ENCODE data around the gene DDIT4.
A peak's percentile ranks its signal among the peaks of the same experiment; 100 is the strongest.
"Not testable (repeated sequence)": the region's sequence is repeated elsewhere in the genome, so short reads cannot be mapped to it uniquely, and the experiment has no call there.

DDIT4 gene

DNA sequence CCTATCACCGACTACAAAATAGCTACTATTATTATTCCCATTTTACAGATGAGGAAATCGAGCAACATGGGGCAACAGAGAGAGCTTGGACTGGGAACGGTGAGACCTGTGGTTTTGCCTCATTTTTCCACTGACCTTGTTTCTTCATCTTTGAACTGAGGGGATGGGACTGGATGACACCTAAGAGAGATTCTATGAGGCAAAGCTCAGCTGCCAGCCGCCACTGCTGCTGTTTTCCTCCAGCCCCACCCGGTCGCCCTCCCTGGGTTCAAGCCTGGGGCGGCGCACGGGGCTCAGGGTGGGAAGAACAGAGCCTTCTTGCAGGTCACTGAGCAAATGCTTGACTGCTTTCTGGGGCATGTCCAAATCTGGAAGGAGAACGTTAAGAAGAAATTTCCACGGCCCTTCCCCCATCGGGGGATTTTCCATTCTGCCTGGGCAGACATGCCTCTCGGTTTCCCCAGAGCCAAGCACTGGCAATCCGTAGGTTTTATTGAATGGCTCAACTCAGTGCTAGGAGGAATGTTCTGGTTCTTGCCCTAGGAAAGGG, 12.3 kb downstream of the DDIT4 start:
- peak in 5 of 58 donors; percentile 10 to 48 (median 23) for DNase-seq

DNA sequence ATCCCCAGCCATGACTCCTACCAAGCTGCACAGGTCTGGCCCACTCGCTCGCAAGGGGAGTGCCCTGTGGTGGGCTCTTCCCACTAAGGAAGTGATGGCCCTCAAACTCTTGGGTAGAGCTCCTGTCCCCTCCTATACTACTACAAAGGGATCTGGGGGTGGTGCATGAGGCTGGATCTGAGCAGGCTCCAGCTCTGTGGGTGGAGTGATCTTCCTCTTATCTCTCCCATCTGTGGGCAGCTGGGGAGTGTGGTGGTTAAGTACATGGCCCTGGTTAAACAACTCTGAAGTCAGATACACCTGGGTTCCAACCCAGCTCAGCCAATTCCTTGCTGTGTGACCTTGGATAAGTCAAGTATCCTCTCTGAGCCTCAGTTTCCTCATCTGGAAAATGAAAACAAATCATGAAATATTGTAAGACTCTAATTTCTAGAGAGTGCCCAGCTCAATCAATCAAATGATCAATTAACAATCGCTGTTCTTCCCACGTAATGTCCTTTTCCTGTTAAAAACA, 17.4 kb downstream of the DDIT4 start:
- DNase-seq: no peak

DNA sequence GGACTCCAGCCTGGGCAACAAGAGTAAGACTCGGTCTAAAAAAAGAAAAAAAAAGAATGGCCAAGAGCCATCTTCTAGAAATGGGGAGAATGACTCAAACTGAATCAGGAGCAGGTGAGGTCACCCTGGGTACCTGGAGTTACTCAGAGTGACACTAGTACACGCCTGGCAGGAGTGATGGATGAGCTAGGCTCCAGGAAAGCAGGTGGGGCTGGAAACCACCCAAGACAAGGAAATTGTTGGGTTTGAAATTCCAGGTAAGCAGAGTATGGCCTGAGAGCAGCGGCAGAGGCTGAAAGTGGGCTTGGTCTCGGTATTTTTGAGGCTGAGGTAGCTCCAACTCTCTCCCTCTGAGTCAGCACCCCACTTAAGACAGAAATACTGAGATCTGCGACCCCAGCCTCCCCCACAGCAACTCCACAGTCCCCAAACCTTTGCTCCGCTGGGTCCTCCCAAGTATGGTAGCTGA, 18.5 kb downstream of the DDIT4 start:
- DNase-seq: no peak

DNA sequence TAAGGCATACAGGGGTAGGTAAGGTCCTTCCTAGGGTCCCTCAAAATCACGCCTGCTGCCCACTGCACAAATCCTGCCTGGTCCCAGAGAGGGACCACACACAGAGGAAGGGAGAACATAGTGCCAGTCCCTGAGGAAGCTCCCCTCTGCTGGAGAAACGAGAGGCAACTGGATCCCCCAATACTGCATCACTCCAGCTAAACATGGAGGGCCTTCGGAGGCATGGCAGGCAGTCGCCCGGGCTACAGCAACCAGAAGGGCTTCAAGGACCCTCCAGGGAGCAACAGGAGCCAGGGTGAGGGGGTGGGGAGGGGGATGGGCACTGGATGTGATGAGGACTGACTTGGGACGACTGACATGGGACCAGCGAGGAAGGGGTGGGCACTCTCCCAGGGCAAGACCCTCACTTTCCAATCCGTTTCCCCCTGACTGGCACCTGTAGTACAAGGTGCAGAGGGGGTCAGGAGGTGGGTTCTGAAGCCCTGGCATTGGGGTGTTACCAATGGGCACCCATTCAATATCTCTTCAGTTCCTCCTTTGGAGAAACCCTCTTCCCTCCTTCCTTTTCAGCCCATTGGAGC, 21.7 kb downstream of the DDIT4 start:
- no peak for DNase-seq

DNA sequence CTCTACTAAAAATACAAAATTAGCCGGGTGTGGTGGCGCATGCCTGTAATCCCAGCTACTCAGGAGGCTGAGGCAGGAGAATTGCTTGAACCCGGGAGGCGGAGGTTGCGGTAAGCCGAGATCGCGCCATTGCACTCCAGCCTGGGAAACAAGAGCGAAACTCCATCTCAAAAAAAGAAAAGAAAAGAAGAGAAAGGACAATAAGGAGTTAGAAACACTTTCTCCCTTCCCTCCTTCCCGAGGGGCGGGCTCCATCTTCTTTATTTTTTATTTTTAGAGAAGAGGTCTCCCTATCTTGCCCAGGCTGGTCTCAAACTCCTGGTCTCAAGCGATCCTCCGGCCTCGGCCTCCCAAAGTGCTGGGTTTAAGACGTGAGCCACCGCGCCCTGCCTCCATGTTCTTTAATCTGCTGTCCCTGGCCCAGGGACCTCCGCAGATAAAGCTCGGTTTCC, 23.1 kb downstream of the DDIT4 start:
- DNase-seq: not testable (repeated sequence)

DNA sequence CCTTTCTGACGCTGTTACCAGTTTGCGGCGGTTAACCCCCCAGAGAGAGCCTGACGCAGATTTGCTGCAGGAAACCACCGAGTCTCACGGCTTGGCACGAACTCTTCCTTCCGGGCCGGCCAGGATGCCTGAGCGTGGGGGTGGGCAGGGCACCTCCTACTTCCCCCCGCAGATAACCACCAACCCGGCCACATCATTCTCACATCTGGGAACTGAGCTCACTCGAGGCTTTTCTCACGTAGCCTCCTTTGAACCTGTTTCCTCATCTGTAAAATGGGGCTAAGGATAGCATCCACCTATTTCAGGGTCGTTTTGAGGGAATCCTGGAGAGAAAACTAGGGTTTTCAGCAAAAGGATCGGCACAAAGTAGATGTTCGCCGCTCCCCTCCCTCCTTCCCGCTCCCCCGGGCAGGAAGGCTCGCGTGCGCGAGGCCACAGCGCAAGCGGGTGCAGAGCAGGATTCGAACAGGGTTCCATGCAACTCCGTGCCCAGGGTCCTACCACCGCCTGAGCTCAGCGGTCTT, 23.6 kb downstream of the DDIT4 start:
- DNase-seq: peak in 33 of 58 donors; percentile 17 to 64 (median 37)

DNA sequence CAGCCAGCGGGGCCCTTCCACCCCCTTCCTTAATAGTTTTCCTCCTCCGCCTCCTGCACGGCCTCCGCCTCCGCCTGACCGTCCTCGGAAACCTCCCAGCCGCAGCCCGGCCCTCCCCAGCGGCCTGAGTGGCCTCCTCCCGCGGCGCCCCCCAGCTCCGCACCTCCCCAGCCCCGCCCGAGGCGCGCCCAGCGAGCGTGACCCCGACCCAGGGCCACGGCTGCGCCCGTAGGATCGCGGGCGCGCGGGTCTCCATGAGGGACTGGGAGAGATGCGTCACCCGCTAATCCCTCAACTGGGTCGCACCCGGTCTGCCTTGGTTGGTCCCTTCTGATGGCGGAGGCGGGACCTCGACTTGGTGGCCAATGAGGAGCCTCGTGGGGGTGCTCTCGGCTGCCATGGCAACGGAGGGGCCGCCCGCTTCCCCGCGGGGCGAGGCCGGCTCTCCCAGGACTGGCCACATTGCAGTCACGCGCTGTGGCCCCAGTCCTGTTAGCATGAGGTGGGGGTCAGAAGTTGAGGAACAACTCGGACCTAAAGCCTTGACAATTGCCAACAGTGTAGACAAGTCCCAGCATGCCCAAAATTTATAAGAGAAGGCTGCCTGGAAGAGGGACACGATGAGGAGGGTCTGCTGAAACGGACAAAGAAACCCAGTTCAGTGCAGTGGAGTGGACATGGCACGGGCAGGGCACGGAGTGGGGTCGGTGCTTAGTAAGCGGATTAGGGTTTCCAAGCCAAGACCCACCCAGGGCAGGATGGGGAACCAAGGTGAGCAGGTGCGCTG, 24.3 kb downstream of the DDIT4 start:
- peak; percentile 58 to 99 (median 96) for DNase-seq

DNA sequence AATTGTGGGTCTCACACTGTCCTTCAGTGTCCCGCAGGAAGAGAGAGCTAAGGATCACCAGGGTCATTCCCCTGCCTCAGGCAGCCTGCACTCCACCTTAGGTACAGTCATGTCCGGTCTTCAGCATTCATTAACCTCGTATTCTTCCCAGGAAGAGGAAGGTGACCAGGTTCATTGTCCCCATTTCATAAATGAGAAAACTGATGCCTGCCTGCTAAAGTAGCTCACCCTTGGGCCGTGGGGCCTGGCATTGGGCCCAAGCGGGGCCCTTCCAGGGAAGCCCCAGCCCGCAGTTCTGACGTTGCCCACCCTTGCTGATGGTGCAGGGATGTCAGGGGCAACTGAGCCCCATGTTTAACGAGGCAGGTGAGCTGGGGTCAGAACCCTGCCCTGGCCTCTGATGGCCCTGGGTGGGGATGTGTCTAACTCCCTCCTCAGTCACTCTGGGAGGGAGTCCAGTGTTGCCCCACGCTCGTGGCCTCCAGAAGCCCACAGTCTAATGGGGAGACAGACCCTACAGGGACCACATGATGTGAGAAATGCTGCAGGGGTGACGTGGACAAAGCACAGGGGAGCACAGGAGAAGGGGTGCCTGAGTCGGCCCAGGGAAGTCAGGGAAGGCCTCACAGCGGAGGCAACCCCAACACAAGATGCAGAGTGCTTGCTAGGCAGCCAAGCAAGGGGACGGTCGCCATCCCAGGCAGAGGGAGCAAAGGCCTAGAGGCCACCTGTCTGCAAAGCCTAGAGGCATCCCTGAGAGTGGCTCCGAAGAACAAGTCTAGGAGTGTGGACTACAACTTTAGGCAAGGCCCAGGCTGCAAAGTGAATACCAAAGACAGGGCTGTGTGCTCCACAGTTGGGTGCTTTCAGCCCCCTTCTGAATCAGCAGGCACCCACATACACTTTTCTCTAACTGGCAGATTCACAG, 25.1 kb downstream of the DDIT4 start:
- no peak for DNase-seq

DNA sequence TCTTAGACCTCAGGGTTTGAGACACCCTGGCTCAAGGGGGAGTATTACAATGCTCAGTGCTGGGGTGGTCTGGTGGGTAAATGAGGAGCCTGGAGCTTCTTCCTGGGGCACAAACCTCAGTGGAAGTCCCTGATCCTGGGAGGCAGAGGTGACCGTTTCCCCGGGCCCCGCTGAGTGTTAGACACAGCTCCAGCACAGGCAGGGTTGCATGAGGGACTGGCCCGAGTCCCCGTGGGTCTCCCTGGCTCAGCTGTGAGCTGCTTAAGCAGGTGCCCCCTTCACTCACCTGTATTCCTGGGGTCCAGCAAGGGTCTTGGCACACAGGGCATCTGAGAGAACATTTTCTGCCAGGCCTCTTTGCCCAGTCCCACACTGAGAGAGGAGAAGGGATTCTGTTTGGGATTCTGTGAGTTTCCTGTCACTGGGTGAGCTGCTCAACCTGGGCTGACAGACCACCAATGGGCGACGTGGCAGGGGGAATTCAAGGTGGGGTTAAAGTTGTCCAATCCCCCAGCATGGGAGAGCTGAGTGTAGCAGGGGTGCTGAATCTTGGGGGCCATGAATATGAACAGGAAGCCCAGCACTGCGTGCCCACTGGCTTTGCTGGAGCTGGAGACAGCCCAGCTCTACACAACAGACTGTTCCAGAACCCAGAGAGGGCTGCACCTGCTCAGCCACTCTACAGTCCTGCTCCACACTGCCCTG, 29.9 kb downstream of the DDIT4 start:
- DNase-seq: no peak

DNA sequence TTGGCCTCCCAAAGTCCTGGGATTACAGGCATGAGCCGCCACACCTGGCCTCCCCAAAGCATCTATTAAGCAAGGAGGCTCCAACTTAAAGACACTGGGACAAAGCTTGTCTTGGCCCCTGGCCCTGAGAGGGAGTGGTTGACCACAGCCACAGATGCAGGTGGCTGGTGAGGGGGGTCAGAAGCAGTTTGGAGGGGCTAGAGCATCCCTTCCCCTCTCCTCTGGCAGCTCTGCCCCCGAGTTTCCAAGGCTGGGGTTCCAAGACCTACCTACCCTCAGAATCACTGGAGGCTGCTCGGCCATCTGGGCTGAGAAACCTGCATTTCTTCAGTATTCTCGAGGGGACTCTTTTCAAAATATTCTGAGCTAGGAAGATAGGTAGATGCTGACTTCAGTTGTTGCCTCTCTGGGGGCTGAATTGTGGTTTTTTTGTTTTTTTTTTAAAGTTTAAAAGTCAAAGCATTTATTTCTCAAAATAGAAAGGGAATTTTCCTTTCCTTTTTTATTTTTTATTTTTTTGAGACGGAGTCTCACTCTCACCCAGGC, 32.6 kb downstream of the DDIT4 start:
- DNase-seq: no peak

DNA sequence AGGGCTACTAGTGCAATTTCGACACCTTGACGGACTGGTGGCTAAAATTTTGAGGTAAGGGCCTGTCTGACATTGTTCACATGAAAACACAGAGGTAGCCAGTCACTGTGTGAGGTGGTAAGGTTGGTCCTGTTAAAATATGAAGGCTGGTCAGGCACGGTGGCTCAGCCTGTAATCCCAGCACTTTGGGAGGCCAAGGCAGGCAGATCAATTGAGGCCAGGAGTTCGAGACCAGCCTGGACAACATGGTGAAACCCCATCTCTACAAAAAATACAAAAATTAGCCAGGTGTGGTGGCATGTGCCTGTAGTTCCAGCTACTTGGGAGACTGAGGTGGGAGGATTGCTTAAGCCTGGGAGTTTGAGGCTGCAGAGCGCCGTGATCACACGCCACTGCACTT, 34.0 kb downstream of the DDIT4 start:
- DNase-seq: not testable (repeated sequence)

DNA sequence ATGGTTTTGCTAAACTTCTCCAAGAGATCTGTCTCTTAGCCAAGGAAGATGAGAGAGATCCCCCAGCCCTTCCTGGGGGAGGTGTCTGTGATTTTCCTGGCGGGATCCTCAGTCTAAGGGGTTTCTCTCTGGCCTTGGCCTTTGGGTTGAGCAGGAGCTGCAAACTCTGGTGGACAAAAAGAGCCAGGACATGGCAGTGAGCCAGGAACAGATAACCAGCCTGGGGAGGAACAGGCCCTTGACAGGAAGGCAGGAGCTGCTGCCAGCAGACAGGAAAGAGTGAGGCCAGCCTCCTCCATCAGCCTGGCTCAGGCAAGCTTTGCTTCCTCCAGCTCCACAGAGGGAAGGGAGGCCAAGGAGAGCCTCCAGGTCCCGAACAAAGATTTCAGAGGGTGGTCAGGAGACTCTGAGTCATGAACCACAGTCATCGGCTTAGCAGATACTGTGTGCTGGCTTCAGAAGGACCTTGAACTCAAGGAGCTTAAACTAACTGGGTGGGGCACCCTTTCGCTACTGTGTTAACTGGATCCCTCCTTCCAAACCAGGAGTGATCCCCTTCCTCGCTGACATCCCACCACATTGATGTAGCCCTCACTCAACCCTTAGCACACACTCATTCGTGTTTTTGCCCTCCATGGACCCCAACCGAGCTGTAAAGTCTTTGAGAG, 34.7 kb downstream of the DDIT4 start:
- DNase-seq: peak in 2 of 58 donors; percentile 29 to 60

DNA sequence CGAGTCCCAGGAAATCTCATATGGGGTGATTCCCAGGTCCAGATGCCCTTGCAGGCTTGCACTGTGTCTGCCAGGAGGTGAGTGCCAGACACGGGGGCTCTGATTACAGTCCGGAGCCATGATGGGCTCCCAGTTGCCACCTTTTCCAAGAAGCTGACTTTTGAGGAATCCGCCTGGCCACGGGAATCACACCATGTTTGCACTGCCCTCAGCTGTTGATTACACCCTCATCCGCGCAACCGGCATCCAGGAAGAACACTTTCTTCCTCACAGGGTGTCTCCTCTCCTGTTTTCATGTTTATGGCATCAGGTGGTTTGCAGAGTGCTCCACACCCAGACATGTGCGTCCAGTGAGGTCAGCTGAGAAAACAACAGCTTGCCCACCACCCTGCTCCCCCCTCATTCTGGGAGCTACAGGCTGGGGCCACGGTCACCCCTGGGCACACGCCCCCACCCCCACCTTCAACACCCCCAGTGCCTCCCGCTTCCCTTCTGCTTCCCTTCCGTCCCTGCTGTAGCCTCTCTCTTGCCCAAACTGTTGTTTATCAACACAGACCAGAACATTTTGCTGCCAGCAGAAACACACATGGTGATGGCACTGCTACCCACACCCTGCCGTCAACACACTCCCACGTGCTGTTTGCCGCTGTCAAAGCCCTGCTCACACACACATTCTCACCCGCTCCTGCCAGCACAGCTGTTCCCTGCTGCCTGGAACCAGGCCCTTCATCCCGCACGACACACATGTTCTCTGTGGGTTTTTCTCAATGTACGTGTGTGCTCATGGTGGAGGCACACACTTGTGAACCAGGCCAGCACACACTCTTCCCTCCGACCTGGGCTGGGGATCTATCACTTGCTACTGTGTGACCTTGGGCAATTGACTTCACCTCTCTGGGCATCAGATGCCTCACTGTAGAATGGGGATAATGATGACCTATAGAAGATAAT, 35.8 kb downstream of the DDIT4 start:
- peak in 50 of 58 donors; percentile 32 to 88 (median 66) for DNase-seq

DNA sequence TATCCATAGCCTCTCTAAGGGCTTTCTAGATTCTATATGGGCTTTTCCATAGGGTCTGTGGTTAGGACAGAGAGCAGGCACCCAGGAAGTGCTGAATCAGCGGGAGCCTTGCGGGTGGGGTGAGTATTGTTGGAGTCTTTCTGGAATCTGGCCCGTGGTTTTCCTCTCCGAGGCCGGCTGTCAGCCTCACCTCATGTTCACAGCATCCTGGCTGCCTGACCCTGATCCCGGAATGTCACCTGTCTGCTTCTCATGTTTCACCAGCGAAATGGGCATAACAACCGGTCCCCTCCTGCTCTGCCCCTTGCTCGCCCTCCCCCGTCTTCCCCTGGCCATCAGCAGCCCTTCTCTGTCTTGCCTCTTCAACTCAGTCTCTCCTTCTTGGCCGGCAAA, 36.5 kb downstream of the DDIT4 start:
- peak in 1 of 58 donors; percentile 29 for DNase-seq

DNA sequence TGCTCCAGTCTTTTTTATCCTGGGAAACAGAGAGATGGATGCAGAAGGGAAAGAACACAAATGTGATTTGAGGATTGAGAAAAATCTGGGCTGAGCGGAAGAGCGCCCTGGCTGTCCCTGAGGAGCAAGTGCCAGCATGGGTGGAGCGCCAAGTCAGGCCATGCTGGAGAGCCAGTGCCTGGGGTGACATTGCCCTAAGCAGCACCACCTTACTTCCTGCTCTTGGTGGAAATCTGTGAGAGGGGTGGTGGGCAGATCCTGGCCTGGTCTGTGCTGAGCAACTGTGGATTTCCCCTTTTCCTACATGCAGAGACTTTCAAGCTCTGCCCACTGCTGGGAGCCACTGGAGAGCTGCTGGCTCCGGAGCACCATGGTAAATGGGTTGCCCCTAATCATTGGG, 36.9 kb downstream of the DDIT4 start:
- peak in 15 of 58 donors; percentile 18 to 61 (median 36) for DNase-seq

DNA sequence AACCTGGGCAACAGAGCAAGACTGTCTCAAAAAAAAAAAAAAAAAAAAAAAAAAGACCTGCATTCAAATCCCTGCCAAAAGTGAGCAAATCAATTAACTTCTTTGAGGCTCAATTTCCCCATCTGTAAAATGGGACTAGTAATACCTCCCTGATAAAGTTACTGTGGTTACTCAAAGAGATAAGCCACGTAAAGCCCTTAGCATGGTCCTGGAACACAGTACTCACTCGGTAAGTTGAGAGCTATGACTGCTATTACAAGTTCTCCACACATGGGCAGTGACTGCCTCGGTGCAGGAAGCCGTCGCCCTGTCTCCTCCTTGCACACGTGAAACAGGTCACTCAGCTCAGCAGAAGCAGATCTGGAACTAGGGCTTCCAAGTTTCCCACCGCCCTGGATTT, 37.9 kb downstream of the DDIT4 start:
- no peak for DNase-seq

DNA sequence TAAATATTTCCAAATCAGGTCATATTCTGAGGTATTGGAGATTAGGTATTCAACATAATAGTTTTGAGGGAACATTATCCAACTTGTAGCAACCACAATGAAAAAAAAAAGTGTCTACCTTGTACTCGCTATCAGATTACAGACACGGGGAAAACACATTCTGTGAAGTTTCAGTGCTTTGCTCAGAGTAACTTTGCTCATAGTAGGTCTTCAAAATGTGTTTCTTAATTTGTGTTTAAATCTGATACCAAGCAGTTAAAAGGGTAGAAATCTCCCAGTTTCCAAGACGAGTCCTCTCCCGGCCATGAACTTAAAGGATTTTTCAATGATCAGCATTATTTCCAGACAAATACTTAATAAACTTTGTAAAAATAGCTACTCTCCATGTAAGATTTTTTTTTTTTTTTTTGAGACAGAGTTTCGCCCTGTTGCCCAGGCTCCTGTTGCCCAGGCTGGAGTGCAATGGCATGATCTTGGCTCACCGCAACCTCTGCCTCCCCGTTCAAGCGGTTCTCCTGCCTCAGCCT, 39.2 kb downstream of the DDIT4 start:
- no peak for DNase-seq

DNA sequence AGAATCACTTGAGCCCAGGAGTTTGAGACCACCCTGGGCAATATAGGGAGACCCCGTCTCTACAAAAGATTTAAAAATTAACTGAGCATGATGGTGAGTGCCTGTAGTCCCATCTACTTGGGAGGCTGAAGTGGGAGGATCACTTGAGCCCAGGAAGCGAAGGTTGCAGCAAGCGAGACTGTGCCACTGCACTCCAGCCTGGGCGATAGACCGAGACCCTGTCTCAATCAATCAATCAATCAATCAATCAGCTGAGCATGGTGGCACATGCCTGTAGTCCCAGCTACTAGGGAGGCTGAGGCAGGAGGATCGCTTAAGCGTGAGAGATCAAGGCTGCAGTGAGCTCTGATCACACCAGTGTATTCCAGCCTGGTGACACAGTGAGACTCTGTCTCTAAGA, 40.5 kb downstream of the DDIT4 start:
- no peak for DNase-seq

Data from anterior cingulate cortex (tissue), 58 donors.